SU-DHL-6 (cell line): Measurements from ENCODE around the gene PLA2G5.

Experiments used
- EZH2phosphoT487 ChIP-seq: fragments of 200-600 bp; sonication (generic), shearing (Covaris generic); conservative IDR thresholded peaks from 2 replicates; pipeline ENCODE4 v1.6.1; 2018; ENCODE audit warnings: mild to moderate bottlenecking, antibody characterized with exemption, low read length, moderate library complexity, mixed read lengths
- TF ChIP-seq, protein P1 (sequence below): fragments of 200-600 bp; sonication (generic); IDR thresholded peaks from one replicate; pipeline ENCODE4 v1.5.1; 2017; ENCODE audit warnings: antibody characterized with exemption, mild to moderate bottlenecking, low read length, moderate library complexity; ENCODE audit not compliant: insufficient read depth, poor library complexity, severe bottlenecking

DNA sequence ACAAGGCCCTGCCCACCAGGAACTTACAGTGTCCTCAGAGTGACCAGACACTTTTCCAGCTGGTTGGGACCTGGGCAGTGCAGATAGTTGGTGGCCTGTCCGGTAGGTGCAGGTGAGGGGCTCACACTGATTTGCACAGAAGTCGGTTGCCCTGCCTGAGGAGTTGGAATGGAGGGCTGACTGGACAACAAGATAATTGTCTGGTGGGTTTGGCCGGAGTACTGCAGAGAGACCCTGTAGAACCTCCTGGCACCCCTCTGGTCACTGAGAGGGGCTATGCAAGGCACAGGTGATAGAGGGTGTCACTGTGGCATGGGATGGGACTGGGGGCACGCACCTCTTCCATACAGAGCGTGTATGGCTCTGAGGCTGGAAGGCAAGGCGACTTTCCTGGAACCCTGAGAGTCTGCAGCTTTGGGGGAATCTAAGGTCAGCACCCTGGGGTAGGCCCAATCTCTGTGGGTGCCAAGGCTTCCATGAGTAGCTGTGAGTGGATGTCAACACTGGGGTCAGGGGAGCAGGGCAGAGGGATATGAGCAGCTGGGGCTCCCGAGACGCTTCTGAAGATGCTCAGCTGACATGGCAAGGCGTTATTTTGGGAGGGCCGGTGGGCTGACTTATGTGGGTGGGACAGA lies 56.9 kb downstream of the PLA2G5 start:
- TF ChIP-seq, protein P1, sequence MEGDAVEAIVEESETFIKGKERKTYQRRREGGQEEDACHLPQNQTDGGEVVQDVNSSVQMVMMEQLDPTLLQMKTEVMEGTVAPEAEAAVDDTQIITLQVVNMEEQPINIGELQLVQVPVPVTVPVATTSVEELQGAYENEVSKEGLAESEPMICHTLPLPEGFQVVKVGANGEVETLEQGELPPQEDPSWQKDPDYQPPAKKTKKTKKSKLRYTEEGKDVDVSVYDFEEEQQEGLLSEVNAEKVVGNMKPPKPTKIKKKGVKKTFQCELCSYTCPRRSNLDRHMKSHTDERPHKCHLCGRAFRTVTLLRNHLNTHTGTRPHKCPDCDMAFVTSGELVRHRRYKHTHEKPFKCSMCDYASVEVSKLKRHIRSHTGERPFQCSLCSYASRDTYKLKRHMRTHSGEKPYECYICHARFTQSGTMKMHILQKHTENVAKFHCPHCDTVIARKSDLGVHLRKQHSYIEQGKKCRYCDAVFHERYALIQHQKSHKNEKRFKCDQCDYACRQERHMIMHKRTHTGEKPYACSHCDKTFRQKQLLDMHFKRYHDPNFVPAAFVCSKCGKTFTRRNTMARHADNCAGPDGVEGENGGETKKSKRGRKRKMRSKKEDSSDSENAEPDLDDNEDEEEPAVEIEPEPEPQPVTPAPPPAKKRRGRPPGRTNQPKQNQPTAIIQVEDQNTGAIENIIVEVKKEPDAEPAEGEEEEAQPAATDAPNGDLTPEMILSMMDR, result no peak
- no peak for TF ChIP-seq EZH2phosphoT487
